ENCODE results near the gene HS3ST3B1. TPM values are rescaled to one million over a fixed set of nuclear protein-coding genes. Genes with fewer than 3 reads are reported as not detected.
A peak's percentile ranks its signal among the peaks of the same experiment; 100 is the strongest.

HS3ST3B1 gene
- total RNA-seq, 4 donors from 2014 or later = 0.40 to 2.5 (median 1.2) TPM; not detected in 1

DNA sequence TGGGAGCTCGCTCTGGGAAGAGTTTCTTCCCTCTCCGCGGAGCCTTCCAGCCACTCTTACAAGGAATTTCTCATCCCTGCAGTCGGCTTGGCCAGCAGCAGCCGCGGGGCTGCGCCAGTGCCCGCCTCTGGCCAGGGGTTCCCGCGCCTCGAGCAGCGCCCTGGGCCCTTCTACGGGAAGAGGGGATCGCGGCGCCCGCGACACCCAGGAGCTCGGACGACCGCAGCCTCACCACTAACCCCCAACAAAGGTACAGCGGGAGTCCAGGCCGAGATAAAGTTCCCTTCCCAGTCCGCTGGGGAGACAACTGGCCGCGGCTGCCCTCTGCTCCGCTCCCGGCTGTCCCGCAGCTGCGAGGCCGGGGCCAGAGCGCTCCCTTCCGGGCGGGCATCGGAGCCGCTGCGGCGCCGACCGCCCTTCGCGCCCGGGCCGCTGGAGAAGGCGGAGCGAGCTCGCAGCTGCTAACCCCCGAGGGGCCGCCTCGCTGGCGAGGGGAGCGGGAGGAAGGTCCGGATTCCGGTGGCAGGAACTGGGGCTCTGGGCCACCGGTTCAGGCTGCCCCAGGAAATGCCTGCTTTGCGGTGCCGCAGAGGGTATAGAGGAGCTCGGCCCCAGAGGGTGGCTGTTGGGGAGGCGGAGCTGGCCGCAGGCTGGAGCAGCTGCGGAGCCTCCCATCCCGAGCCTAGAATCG, 3.6 kb upstream of the HS3ST3B1 start:
- Histone ChIP-seq H3K4me1 (peaks cover 0 to 48% (median 34%) of the 10 kb centered on the region in 4 donors), H3K27me3 (peaks cover 96% of the 10 kb centered on the region), H3K27ac (no peak overlapping the region), H3K9me3 (no peaks in the 10 kb centered on the region), H3K36me3 (no peaks in the 10 kb centered on the region), H3K4me3 (peak overlapping the region in 3 of 4 donors; percentile 13 to 51 (median 38))
- DNase-seq = no peak
- intact Hi-C loops (cut with DNase I; ENCODE audit: low total_unique reads) = no loop called here
- in situ Hi-C loops (cut with MboI; ENCODE audit: low pct_ligation_motif_present in 1 of 4, low pct_unique_long_range_greater_than_20kb in 1 of 4, low sequenced_read_pairs in 3 of 4) = loop anchor here in 1 of 4 donors (25.0 kb wide), 1 partner anchor 960 kb away; no protein-coding TSS in a partner anchor
- TF ChIP-seq EP300 (IDR thresholded peaks at IDR 0.05; ENCODE audit: low read depth) = no peak
- no peak for TF ChIP-seq POLR2AphosphoS5 (IDR thresholded peaks at IDR 0.05)
- no peak for TF ChIP-seq POLR2A (IDR thresholded peaks at IDR 0.05)
- TF ChIP-seq, protein P1, sequence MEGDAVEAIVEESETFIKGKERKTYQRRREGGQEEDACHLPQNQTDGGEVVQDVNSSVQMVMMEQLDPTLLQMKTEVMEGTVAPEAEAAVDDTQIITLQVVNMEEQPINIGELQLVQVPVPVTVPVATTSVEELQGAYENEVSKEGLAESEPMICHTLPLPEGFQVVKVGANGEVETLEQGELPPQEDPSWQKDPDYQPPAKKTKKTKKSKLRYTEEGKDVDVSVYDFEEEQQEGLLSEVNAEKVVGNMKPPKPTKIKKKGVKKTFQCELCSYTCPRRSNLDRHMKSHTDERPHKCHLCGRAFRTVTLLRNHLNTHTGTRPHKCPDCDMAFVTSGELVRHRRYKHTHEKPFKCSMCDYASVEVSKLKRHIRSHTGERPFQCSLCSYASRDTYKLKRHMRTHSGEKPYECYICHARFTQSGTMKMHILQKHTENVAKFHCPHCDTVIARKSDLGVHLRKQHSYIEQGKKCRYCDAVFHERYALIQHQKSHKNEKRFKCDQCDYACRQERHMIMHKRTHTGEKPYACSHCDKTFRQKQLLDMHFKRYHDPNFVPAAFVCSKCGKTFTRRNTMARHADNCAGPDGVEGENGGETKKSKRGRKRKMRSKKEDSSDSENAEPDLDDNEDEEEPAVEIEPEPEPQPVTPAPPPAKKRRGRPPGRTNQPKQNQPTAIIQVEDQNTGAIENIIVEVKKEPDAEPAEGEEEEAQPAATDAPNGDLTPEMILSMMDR (IDR thresholded peaks at IDR 0.05) = peak in 2 of 5 experiments; percentile 15 to 27
- WGBS, 2 donors (ENCODE audit: low coverage in 1 of 2) = 4% methylated on average over 33 of the region's 63 CpGs; no CpG with 5 or more reads in 1 of the 2 donors

DNA sequence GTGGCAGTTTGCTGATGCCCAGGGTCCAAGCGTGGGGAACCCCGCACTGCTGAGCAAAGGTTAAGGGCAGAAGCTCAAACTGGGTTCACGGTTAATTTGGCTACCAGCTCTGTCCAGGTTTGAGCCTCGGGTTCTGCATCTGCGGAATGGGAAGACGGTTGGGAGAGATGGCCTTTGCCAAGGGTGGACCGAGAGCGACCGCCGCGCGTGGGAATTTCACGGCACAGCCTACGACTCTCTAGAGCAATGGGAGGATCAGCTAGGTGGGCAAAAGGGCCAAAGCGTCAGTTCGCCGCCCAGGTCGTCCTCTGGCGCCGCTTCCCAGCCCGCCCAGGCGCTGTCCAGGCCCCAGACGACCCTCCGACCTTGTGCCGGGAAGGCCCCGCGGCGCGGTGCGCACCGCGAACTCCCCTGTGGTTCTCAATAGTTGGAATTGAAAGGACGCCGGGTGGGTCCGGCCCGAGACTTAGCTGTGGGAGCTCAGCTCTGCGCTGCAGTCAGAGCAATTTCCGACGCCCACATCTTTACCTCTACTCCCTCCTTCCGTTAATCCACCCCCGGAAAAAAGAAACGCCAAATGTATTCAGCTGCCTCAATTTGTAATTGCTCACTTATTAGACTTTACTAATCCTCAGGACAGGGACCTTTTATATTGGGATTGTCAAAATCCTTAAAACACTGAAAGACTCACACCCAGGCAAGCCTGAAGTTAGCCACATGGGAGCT, 2.5 kb upstream of the HS3ST3B1 start:
- no peaks in the 10 kb centered on the region for H3K36me3 ChIP-seq
- H3K27ac ChIP-seq = peak overlapping the region in 1 of 4 donors; percentile 55
- in situ Hi-C loops (cut with MboI; ENCODE audit: low pct_ligation_motif_present in 1 of 4, low pct_unique_long_range_greater_than_20kb in 1 of 4, low sequenced_read_pairs in 3 of 4) = loop anchor here in 1 of 4 donors (25.0 kb wide), 1 partner anchor 961 kb away; no protein-coding TSS in a partner anchor
- no peaks in the 10 kb centered on the region for H3K9me3 ChIP-seq
- H3K4me1 ChIP-seq = peaks cover 0 to 58% (median 41%) of the 10 kb centered on the region in 4 donors
- no peak for TF ChIP-seq POLR2A (IDR thresholded peaks at IDR 0.05)
- TF ChIP-seq, protein P1 (IDR thresholded peaks at IDR 0.05) = no peak
- TF ChIP-seq EP300 (IDR thresholded peaks at IDR 0.05; ENCODE audit: low read depth) = no peak
- no peak for DNase-seq
- 24 to 54% methylated on average over 8 to 36 of the region's 42 CpGs for WGBS, 2 donors (ENCODE audit: low coverage in 1 of 2)
- H3K27me3 ChIP-seq = peaks cover 96% of the 10 kb centered on the region
- intact Hi-C loops (cut with DNase I; ENCODE audit: low total_unique reads) = no loop called here
- no peak overlapping the region for H3K4me3 ChIP-seq

DNA sequence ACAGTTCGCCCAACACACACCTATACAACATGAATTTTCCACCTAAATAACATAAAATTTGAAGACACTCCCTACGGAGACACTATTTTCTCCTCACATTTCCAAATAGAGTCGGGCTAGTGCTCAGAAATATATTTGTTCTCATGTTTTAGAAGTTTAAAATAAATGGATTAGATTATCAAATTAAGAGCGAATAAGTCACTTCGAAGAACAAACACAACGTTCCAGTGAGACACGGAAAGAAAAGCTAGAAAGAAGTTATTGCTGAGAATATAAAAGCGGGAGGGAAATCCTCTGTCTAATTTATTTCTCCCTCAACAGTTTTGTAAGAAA, 2.0 kb upstream of the HS3ST3B1 start:
- in situ Hi-C loops (cut with MboI; ENCODE audit: low pct_ligation_motif_present in 1 of 4, low pct_unique_long_range_greater_than_20kb in 1 of 4, low sequenced_read_pairs in 3 of 4) = loop anchor here in 1 of 4 donors (25.0 kb wide), 1 partner anchor 962 kb away; no protein-coding TSS in a partner anchor
- H3K27ac ChIP-seq = peak overlapping the region in 2 of 4 donors; percentile 55
- H3K4me3 ChIP-seq = peak overlapping the region in 1 of 4 donors; percentile 62
- no peaks in the 10 kb centered on the region for H3K9me3 ChIP-seq
- DNase-seq = no peak
- WGBS, 2 donors (ENCODE audit: low coverage in 1 of 2) = 16 to 28% methylated on average over 8 of the region's 8 CpGs
- no peaks in the 10 kb centered on the region for H3K36me3 ChIP-seq
- H3K27me3 ChIP-seq = peaks cover 96% of the 10 kb centered on the region
- TF ChIP-seq POLR2A (IDR thresholded peaks at IDR 0.05) (no peak), POLR2AphosphoS5 (IDR thresholded peaks at IDR 0.05) (no peak), EP300 (IDR thresholded peaks at IDR 0.05; ENCODE audit: low read depth) (no peak)
- TF ChIP-seq, protein P1 (IDR thresholded peaks at IDR 0.05) = no peak
- intact Hi-C loops (cut with DNase I; ENCODE audit: low total_unique reads) = no loop called here
- H3K4me1 ChIP-seq = peaks cover 0 to 64% (median 41%) of the 10 kb centered on the region in 4 donors

All from transverse colon (tissue), 4 donors.